Heart left ventricle (tissue), 16 donors: ENCODE measurements around the gene SLC25A6. TPM values are rescaled to one million over a fixed set of nuclear protein-coding genes. Genes with fewer than 3 reads are reported as not detected.

Experiments used
- ATAC-seq, 4 donors: fragments of 200-7000 bp; cut with Tn5 transposase; one replicate each; pipeline ENCODE4 v1.9.1; 2020 to 2022; ENCODE audit warnings: moderate library complexity in 4 of 4, mild to moderate bottlenecking in 3 of 4, moderate number of reproducible peaks in 1 of 4
- DNase-seq, 5 donors: peaks; one replicate each; pipeline ENCODE4 v3.0.0-alpha.2; 2020
- H3K27ac ChIP-seq, 12 donors: fragments of 200-600 bp; sonication (generic) in 4 of 12; one replicate each; pipeline versions ENCODE4 v1.5.0 to v1.8.0; 2016 to 2022; ENCODE audit warnings: mild to moderate bottlenecking in 2 of 12
- H3K27me3 ChIP-seq, 9 donors: fragments of 200-600 bp; sonication (generic) in 2 of 9; one replicate each; pipeline versions ENCODE4 v1.5.1 to v1.8.0; 2016 to 2022; ENCODE audit warnings: mild to moderate bottlenecking in 3 of 9
- H3K36me3 ChIP-seq, 9 donors: fragments of 200-600 bp; sonication (generic) in 2 of 9; one replicate each; pipeline versions ENCODE4 v1.5.0 to v1.8.0; 2018 to 2022; ENCODE audit warnings: mild to moderate bottlenecking in 2 of 9
- H3K4me1 ChIP-seq, 12 donors: fragments of 200-600 bp; sonication (generic) in 4 of 12; one replicate each; pipeline versions ENCODE4 v1.5.0 to v1.8.0; 2016 to 2022; ENCODE audit warnings: mild to moderate bottlenecking in 3 of 12
- H3K4me3 ChIP-seq, 12 donors: fragments of 200-600 bp; sonication (generic) in 4 of 12; one replicate each; pipeline versions ENCODE4 v1.5.0 to v1.8.0; 2017 to 2022; ENCODE audit warnings: mild to moderate bottlenecking in 9 of 12, moderate library complexity in 4 of 12
- H3K9me3 ChIP-seq, 12 donors: fragments of 200-600 bp; sonication (generic) in 4 of 12; one replicate each; pipeline versions ENCODE4 v1.5.0 to v1.8.0; 2016 to 2022; ENCODE audit warnings: mild to moderate bottlenecking in 1 of 12
- POLR2A ChIP-seq, 2 donors: fragments of 450-650 bp; IDR thresholded peaks; one replicate each; pipeline ENCODE4 v1.6.1; 2017; ENCODE audit warnings: antibody characterized with exemption in 2 of 2, mild to moderate bottlenecking in 2 of 2, moderate library complexity in 2 of 2
- WGBS, 4 donors: extraction: QIAGEN DNeasy Blood & Tissue Kit in 2 of 4; methylation state at CpG; one replicate each; pipeline versions ENCODE4 v1.1.5 to v1.1.7; 2013 to 2018; 5-methylcytosine and 5-hydroxymethylcytosine counted together
- intact Hi-C, 10 donors: fragments of 100-400 bp; cut with DNase I; formaldehyde crosslinking; loops; one replicate each; pipeline versions ENCODE4 v1.11.1 to v1.14.2; 2022
- polyA plus RNA-seq, 2 donors: library from polyadenylated mRNA; stranded (reverse); fragments of 200-250 nt; gene quantifications; one replicate each; pipeline ENCODE4 v1.2.3, GENCODE V29; 2013
- total RNA-seq, 9 donors: library from RNA; depleted of rRNA in 2 of 9; stranded (reverse); fragments of >200 nt in 2 of 9; fragmentation: NEBNext Ultra II Directional in 3 of 9; extraction: Animal tissue kit (Norgen Biotek cat#: 25700) in 3 of 9; gene quantifications; one replicate each; pipeline versions ENCODE4 v1.1.0 to v1.2.4, GENCODE V29; 2016 to 2023
- TF ChIP-seq, protein P1 (sequence below), 12 donors: fragments of 200-600 bp; sonication (generic) in 4 of 12; IDR thresholded peaks; one replicate each; pipeline versions ENCODE4 v1.5.0 to v1.8.0; 2018 to 2022; ENCODE audit warnings: antibody characterized with exemption in 12 of 12, mild to moderate bottlenecking in 5 of 12
- donor health status: ischemic (EF 13 %, LVEDD 7.1; RV severe dilation, severe dysfunction).
- donor health status: healthy with polysubstance abuse.
- donor health status: DM: no; HTN: yes; CAD: no.
- donor health status: DM: no; HTN: no; CAD: no.
- donor health status: ischemic (EF 25% LVEDD 6.9; RV normal size, moderate dysfunction).
- donor health status: ischemic (EF 25% LVEDD 5.7; RV mildly dilated, moderate dysfunction).
- donor health status: healthy.
- donor health status: DM: yes; HTN: yes; CAD: no.
- donor health status: ischemic (EF 35%, LVEDD 5.7; RV mildly dilated, moderate dysfunction).
- donor health status: nonischemic (EF 11% LVEDD 7.7; RV severe dilation, severe dysfunction).
- donor health status: DM: yes; HTN: yes; CAD: no.
- donor health status: PGD.
- donor health status: ischemic (EF 29% LVEDD 5.4; RV normal size, mild dysfunction).
- donor health status: nonischemic (EF 23%, LVEDD 6.1; RV moderate dilation, normal function).

The SLC25A6 gene
- total and polyA plus RNA-seq, 11 donors, result 78.2 to 232 (median 129) TPM

DNA sequence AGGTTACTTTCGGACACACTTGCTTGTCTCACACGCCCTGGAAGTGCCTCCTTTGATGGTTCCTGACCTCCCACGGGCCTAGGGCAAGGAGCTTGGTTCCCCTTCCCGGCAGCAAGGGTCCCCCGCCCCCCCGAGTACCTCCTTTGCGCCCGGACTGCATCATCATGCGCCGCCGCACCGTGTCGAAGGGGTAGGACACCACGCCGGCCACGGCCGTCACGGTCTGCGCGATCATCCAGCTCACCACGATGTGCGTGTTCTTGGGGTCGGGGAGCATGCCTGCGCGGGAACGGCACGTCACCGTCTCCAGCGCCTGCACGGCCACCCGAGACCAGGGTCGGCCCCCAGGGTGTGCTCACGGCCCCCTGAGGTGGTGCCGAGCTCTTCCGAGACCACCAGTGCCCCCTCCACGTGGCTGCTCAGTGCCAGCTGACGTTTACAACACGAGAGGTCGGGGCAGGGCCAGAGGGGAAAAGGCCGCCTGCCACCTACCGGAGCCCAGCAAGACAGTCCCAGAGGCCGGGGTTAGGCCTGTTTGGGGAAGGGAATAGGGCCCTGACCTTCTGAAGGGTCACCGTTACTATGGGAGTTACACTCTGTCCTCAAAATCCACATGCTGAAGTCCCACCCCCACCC is 4.7 kb downstream of the SLC25A6 start:
- Histone ChIP-seq H3K36me3 (peaks cover 2 to 82% (median 75%) of the 10 kb centered on the region in 9 donors), H3K9me3 (no peaks in the 10 kb centered on the region), H3K4me1 (peaks cover 4 to 43% (median 35%) of the 10 kb centered on the region in 12 donors), H3K27me3 (no peaks in the 10 kb centered on the region), H3K27ac (peak overlapping the region in 2 of 12 donors; percentile 2 to 44), H3K4me3 (no peak overlapping the region)
- TF ChIP-seq, protein P1, sequence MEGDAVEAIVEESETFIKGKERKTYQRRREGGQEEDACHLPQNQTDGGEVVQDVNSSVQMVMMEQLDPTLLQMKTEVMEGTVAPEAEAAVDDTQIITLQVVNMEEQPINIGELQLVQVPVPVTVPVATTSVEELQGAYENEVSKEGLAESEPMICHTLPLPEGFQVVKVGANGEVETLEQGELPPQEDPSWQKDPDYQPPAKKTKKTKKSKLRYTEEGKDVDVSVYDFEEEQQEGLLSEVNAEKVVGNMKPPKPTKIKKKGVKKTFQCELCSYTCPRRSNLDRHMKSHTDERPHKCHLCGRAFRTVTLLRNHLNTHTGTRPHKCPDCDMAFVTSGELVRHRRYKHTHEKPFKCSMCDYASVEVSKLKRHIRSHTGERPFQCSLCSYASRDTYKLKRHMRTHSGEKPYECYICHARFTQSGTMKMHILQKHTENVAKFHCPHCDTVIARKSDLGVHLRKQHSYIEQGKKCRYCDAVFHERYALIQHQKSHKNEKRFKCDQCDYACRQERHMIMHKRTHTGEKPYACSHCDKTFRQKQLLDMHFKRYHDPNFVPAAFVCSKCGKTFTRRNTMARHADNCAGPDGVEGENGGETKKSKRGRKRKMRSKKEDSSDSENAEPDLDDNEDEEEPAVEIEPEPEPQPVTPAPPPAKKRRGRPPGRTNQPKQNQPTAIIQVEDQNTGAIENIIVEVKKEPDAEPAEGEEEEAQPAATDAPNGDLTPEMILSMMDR (IDR thresholded peaks at IDR 0.05), result no peak
- TF ChIP-seq POLR2A (IDR thresholded peaks at IDR 0.05), result no peak
- 89 to 93% (median 92%) methylated on average over 43 of the region's 43 CpGs for WGBS, 4 donors
- DNase-seq (peak in 2 of 5 donors; percentile 28 to 57), ATAC-seq (no peak)
- intact Hi-C loops, result no loop called here

DNA sequence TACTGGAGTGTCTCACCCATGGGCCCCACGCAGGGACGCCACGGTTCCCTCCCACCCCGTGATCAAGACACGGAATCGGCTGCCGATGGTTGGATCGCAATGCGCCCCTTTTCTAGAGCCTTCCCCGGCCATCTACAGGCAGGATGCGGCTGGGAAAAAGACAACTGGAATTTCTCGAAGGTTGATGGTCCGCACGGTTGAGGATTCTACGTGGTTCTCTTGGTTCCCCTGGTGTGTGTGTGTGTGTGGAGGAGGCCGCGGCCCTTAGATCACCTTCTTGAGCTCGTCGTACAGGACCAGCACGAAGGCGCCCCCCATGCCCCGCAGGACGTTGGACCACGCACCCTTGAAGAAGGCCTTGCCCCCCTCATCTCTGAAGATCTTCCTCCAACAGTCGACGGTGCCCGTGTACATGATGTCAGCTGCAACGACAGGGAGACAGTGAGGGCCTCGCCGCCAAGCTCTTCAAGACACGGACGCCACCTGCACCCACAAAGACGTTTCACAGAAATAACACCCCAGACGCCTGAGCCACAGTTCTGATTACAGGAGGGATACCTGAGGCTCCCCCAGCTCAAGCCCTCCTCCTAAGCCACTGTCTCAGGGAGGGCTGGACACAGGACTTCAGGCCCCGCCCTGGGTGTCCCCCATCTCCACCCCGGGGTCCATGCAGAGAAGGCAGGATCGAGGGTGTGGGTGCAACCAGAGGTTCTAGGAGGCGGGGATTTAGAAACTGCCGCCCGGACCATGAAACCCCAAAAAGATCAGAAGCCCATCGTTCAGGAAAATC is 5.4 kb downstream of the SLC25A6 start:
- no peak overlapping the region for H3K4me3 ChIP-seq
- TF ChIP-seq POLR2A (IDR thresholded peaks at IDR 0.05), result no peak
- TF ChIP-seq, protein P1 (IDR thresholded peaks at IDR 0.05), result no peak
- no peak for ATAC-seq
- no peak overlapping the region for H3K27ac ChIP-seq
- H3K9me3 ChIP-seq, result no peaks in the 10 kb centered on the region
- H3K27me3 ChIP-seq, result no peaks in the 10 kb centered on the region
- 92 to 94% (median 93%) methylated on average over 30 to 41 of the region's 41 CpGs for WGBS, 4 donors
- peaks cover 4 to 43% (median 35%) of the 10 kb centered on the region in 12 donors for H3K4me1 ChIP-seq
- peaks cover 2 to 87% (median 75%) of the 10 kb centered on the region in 9 donors for H3K36me3 ChIP-seq
- intact Hi-C loops, result no loop called here
- DNase-seq, result peak in 1 of 5 donors; percentile 51

DNA sequence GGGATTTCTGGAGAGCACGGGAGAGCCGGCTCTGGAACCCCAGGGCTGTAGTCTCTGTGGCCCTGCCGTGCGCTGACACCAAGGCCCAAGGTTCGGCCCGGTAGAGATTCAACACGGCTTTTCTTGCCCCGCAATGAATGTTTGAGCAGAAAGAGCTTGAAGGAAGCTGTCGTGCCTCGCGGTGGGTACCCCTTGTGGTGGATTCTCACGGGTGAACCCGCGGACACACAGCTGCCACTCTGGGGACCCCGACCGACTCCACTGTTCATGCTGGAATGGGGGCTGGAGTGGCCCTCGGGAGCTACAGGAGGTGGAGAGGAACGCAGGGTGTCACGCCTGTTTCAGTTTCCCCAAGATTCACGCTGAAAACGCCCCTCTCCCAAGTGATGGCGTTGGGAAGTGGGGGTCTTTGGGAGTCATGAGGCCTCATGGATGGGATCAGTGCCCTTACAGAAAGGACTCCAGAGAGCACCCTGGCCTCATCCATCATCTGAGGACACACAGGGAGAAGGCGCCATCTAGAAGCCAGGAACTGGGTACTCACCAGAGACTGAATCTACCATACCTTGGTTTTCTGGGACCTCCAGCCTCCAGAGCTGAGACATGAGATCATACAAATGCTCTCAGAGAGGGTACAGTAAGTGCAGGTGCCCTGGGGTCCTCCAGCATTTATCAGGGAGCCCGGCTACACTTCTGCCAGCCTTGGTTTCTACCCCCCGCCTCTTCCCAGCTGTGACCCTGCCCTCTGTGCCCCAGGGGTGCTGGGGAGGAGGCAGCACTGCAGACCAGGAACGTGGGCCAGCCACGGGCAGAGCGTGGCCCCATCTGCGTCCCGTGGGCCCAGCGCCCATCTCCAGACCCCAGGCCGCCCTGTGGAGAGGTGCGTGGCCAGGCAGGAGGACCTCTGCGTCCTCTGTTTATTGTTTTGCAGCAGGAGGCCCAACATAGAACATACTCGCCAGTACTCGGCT is 6.4 kb downstream of the SLC25A6 start:
- TF ChIP-seq POLR2A (IDR thresholded peaks at IDR 0.05), result no peak
- TF ChIP-seq, protein P1 (IDR thresholded peaks at IDR 0.05), result no peak
- intact Hi-C loops, result no loop called here
- Histone ChIP-seq H3K36me3 (peaks cover 2 to 83% (median 70%) of the 10 kb centered on the region in 9 donors), H3K27me3 (no peaks in the 10 kb centered on the region), H3K4me1 (peaks cover 4 to 35% (median 28%) of the 10 kb centered on the region in 12 donors), H3K9me3 (no peaks in the 10 kb centered on the region), H3K27ac (no peak overlapping the region), H3K4me3 (no peak overlapping the region)
- 90 to 94% (median 92%) methylated on average over 35 to 36 of the region's 36 CpGs for WGBS, 4 donors
- ATAC-seq (no peak), DNase-seq (peak in 1 of 5 donors; percentile 53)
